G401.6 (cell line): ENCODE results near the gene SLC7A6OS.

ENCODE experiments used
- FAIRE-seq: peaks from 2 replicates; lab custom pipeline; 2012; peaks lifted over from hg19 to GRCh38; lab: Jason Lieb, UNC

Gene SLC7A6OS

GRCh38 chr16:68276223-68276622 lies 34.5 kb downstream of the SLC7A6OS start:
- no peak for FAIRE-seq

GRCh38 chr16:68275611-68276191 lies 35.0 kb downstream of the SLC7A6OS start:
- FAIRE-seq: no peak

DNA sequence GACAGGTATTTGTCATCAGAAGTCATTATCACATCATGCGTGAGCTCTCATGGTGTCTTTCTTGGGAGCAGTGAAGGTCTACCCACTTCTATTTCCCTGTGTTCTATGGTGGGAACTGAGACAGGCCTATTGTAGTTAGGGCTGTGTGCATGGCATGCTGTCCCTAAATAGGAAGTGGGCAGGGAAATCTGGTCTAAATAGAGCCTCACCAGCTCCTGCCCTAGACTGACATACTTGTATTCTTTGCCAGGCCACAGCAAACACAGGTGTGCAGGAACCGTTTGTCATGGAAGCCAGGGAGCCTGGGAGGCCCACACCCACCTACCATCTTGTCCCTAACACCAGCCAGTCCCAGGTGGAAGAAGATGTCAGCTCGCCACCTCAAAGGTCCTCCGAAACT lies 36.3 kb downstream of the SLC7A6OS start:
- no peak for FAIRE-seq

- FAIRE-seq: no peak
Observed at GRCh38 chr16:68273896-68274295, 36.9 kb downstream of the SLC7A6OS start.

- FAIRE-seq: no peak
Observed at GRCh38 chr16:68273459-68273858, 37.3 kb downstream of the SLC7A6OS start.

DNA sequence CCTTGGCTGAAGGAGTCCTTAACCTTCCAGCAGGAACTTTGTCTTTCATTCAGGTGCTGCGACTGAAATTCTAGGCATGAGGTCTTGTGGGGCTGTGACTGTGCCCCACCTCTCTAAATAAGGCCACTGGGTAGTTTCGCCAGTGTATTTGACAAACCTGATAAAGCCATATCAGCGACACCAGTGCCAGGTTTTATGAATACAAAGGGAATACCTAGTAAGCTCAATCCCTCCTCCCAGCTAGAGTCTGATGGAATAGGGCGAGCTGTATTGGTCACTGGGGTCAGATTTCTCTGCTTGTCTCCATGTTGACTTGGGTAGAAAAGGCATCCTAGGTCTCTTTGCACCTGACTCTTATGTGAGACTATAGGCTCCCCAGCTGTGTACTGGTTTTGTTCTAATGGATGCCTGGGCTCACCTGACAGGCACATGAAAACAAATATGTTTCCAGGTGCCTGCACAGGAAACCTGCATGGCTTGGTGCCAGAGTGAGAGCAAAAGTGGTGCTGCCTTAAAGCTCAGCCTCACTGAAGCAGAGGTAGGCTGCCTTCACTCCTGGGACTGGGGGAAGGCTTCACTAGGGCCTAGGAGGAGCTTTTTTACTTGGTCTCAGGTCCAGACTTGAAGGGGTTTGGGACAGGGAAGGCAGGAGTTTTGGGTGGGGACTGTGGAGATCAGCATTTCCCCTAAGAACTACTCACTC lies 38.1 kb downstream of the SLC7A6OS start:
- no peak for FAIRE-seq

- no peak for FAIRE-seq
Observed at GRCh38 chr16:68270353-68270752, 40.4 kb downstream of the SLC7A6OS start.

DNA sequence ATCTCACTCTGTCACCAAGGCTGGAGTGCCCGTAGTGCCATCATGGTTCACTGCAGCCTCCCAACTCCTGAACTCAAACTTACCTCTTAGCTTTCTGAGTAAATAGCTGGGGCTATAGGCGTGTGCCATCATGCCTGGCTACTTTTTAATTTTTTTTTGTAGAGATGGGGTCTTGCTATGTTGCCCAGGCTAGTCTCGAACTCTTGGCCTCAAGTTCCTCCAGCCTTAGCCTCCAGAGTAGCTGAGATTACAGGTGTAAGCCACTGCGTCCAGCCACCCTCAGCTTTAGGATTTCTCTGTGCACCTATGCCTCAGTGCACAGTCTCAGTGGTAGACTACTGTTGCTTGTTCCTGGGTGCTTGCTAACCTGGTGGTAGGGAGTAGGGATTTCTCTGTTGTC lies 41.0 kb downstream of the SLC7A6OS start:
- no peak for FAIRE-seq

DNA sequence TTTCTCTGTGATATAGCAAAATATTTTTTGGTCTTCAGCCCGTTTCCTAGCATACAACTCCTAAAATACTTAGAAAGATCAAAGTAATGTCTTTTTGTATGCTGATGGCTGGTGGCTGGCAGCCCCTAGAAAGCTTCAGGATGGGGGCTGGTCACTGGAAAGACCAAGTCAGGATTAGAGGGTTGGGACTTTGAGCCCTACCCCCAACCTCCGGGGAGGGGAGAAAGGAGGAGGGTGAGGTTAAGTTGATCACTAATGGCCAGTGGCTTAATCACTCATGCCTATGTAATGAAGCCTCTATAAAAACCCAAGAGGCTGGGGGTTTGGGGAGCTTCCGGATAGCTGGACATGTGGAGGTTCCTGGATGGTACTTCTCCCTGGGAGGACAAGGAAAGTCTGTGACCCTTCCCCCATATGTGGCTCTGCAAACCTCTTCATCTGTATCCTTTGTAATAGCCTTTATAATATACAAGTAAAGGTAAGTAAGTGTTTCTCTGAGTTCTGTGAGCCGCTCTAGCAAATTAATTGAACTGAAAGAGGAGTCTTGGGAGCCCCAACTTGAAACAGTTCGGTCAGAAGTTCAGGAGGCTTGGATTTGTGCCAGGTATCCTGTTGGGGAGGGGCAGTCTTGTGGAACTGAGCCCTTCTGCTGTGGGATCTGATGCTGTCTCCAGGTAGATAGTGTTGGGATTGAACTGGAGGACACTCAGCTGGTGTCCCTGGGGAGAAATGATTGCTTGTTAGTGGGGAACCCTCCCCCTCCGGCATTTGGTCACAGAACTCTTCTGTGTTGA lies 42.9 kb downstream of the SLC7A6OS start:
- FAIRE-seq: no peak

DNA sequence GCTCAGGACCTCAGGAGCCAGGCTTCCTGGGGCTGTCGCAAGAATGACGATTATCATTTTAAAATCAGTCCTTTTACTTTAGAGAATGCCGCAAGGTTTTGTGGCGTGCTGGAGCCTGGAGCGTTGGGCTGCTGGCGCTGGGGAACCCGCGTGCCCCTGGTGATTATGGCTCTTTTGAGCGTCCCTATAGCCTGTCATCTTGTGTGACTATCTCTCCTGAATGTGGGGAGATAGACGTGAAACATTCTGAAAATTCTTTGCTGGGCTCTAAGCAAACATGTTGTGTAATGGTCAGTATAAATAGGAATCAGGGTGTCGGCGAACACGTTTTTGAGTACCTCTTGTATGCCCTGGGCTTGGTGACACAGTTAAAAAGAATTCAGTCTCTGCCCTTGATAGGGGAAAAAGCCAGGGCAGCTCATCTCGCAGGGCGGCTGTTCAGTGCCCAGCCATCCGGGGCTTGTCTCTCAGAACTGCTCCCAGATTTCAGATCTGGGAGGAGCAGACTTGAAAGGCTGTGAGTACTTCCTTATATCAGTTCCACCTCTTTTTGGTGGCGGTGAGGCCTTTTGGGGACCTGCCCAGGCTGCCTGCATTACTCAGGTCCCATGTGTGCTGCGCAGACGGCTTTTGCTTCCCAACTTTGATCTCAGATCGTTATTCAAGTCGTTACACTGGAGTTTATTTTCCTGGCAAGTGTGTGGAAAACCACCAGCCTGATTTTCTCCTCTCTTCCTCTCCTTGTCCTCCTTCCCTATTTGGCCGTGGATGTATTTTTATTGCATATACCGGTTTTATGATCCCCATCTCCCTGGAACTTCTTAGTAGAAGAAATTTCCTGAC lies 45.4 kb downstream of the SLC7A6OS start:
- FAIRE-seq: no peak

GRCh38 chr16:68264128-68265077 lies 46.3 kb downstream of the SLC7A6OS start, which contains the start of gene SLC7A6:
Gene SLC7A6, plus strand, starts transcription at chr16:68264526. Its CDS starts 10,201 bp downstream, at chr16:68274727.
- FAIRE-seq: no peak

DNA sequence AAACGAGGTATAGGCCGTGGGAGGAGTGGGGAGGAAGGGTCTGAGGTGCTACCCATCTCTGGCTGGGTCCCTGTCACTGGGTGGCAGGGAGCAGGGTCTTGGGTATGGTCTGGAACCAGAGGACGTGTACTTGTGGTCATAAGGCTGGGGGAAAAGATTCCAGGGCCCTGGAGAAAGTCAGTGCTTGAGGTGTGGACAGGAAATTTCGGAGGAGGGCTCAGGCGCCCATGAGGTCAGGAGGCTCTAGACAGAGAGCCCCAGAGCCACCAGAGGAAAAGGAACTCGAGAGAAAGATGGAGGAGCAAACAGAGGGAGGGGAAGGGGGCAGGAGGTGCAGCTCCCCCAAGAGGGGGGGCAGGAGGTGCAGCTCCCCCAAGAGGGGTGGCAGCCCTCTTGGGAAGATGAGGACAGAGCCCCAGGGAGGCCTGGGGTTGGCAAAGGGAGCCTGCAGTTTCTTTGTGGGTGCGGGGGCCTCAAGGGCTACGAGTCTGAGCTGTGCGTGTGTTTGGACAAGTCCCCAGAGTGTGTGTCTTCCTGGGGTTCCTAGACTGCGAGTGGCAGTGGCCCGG lies 47.1 kb downstream of the SLC7A6OS start:
- FAIRE-seq: no peak

DNA sequence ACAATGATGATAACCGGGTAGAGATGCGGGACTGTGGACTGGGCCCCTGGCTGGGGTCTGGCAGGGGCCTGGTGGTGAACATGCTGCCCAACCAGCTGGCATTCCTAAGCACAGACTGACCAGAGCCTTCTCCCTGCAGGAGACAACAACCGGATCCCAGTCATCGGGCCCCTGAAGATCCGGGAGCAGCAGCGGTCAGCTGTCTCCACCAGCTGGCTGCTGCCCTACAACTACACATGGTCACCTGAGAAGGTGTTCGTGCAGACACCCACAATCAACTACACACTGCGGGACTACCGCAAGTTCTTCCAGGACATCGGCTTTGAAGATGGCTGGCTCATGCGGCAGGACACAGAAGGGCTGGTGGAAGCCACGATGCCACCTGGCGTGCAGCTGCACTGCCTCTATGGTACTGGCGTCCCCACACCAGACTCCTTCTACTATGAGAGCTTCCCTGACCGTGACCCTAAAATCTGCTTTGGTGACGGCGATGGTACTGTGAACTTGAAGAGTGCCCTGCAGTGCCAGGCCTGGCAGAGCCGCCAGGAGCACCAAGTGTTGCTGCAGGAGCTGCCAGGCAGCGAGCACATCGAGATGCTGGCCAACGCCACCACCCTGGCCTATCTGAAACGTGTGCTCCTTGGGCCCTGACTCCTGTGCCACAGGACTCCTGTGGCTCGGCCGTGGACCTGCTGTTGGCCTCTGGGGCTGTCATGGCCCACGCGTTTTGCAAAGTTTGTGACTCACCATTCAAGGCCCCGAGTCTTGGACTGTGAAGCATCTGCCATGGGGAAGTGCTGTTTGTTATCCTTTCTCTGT lies 51.5 kb downstream of the SLC7A6OS start:
- FAIRE-seq: no peak

GRCh38 chr16:68257906-68258800 lies 52.6 kb downstream of the SLC7A6OS start:
- FAIRE-seq: no peak

DNA sequence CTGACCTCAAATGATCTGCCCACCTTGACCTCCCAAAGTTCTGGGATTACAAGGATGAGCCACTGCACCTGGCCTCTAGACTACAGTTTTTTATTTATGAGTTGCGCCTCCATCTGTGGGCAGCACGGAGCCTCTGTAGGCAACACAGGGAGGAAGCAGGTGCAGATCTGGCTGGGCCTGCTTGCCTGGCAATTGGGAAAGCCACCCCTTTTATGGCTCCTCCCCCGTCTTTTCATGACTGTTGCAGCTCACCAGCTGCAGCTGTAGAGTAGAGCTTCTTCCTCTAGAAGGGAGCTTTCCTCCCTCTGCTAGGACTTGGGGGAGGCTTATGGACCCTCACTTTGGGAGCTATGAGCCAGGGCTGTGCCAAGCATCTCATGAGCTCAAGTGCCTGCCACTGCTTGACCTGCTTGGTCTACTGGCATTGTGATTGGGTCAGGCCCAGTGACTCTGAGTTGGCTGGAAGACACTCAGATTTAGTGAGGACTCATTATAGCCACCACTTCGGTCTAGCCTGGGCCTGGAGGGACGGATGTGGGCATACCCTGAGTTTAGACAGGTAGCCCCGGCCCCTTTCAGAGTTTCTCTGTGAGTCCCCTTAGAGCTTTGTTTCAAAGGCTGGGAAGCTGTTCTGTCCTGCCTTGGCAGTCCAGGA lies 53.4 kb downstream of the SLC7A6OS start:
- no peak for FAIRE-seq

GRCh38 chr16:68255712-68256111 lies 55.0 kb downstream of the SLC7A6OS start:
- no peak for FAIRE-seq

GRCh38 chr16:68253721-68254120 lies 57.0 kb downstream of the SLC7A6OS start:
- FAIRE-seq: no peak

GRCh38 chr16:68252383-68252782 lies 58.4 kb downstream of the SLC7A6OS start:
- FAIRE-seq: no peak
